Measurements from ENCODE around the gene KRTAP10-4. TPM values are rescaled to one million over a fixed set of nuclear protein-coding genes. Genes with fewer than 3 reads are reported as not detected.

Gene KRTAP10-4
- total RNA-seq, 2 experiments from 2014 or later = not detected

Other genes with a start within 250 kb of the KRTAP10-4 start
- 10 to 100 TPM; 16.8 to 17.4 TPM for gene CFAP410, start 234.3 kb upstream of the KRTAP10-4 start, total RNA-seq
- gene TRPM2, start 220.1 kb upstream of the KRTAP10-4 start, total RNA-seq = 10 to 100 TPM; 35.6 to 40.9 TPM
- gene LRRC3, start 118.2 kb upstream of the KRTAP10-4 start, total RNA-seq = 1 to 10 TPM; 3.2 to 3.4 TPM
- gene KRTAP10-1, start 33.5 kb upstream of the KRTAP10-4 start, total RNA-seq = not detected
- not detected for gene KRTAP10-2, start 22.2 kb upstream of the KRTAP10-4 start, total RNA-seq
- not detected for gene KRTAP10-3, start 14.9 kb upstream of the KRTAP10-4 start, total RNA-seq
- gene KRTAP10-5, start 6.9 kb downstream of the KRTAP10-4 start, total RNA-seq = not detected
- gene KRTAP10-6, start 18.8 kb downstream of the KRTAP10-4 start, total RNA-seq = not detected
- gene KRTAP10-7, start 26.9 kb downstream of the KRTAP10-4 start, total RNA-seq = not detected
- not detected for gene KRTAP10-8, start 38.4 kb downstream of the KRTAP10-4 start, total RNA-seq
- gene KRTAP10-9, start 53.4 kb downstream of the KRTAP10-4 start, total RNA-seq = not detected
- not detected for gene KRTAP10-10, start 63.6 kb downstream of the KRTAP10-4 start, total RNA-seq
- not detected for gene KRTAP10-11, start 72.7 kb downstream of the KRTAP10-4 start, total RNA-seq
- gene KRTAP12-4, start 80.9 kb downstream of the KRTAP10-4 start, total RNA-seq = not detected
- not detected for gene KRTAP12-3, start 84.2 kb downstream of the KRTAP10-4 start, total RNA-seq
- gene KRTAP12-2, start 93.2 kb downstream of the KRTAP10-4 start, total RNA-seq = not detected
- gene KRTAP12-1, start 108.4 kb downstream of the KRTAP10-4 start, total RNA-seq = not detected
- gene KRTAP10-12, start 123.4 kb downstream of the KRTAP10-4 start, total RNA-seq = not detected
- gene TSPEAR, start 137.8 kb downstream of the KRTAP10-4 start, total RNA-seq = not detected
- gene UBE2G2, start 228.1 kb downstream of the KRTAP10-4 start, total RNA-seq = 10 to 100 TPM; 85.5 to 86.0 TPM
- 100 to 1,000 TPM in 1 of 2 experiments, 10 to 100 TPM in 1; 98.8 to 102 TPM for gene SUMO3, start 244.3 kb downstream of the KRTAP10-4 start, total RNA-seq